Limb (tissue), 2 donors: ENCODE measurements around the gene DNMT3L.

Source experiments
- DNase-seq, 2 donors: peaks; one replicate each; pipeline ENCODE4 v3.0.0-alpha.2; 2016; ENCODE audit errors: extremely low spot score in 2 of 2

The DNMT3L gene

DNA sequence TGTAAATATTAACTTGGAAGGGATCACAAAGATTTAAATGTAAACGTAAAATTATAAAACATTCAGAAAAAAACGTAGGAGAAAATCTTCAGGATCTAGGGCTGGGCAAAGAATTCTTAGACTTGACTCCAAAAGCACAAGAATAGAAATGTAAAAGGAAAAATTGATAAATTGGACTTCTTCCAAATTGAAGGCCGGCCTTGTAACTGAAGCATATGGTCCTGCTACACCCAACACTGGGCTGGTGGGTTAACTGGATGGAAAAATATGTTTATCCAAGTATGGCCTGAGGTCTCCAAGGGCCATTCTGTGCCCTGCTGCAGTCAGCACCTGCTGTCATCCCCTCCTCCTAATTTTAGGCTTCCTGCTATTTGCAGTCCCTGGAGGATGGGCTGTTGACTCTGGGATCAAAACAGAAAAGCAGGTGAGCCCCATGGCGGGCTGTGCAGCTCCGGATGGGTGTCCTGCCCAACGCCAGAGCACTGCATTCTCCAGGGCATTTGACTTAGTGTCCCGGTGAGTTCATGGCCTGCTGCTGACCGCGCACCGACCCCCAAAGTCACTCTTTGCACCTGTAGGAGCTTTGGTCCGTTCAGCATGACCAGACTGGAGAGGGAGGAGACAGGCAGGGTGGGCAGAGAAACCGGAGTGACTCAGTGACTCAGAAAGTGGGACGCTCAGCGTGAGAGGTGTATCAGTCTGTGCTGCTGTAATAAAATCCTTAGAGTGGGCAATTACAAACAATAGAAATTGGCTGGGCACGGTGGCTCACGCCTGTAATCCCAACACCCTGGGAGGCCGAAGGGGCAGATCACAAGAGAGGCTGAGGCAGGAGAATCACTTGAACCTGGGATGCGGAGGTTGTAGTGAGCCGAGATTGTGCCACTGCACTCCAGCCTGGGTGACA, 17.9 kb upstream of the DNMT3L start:
- DNase-seq = no peak

DNA sequence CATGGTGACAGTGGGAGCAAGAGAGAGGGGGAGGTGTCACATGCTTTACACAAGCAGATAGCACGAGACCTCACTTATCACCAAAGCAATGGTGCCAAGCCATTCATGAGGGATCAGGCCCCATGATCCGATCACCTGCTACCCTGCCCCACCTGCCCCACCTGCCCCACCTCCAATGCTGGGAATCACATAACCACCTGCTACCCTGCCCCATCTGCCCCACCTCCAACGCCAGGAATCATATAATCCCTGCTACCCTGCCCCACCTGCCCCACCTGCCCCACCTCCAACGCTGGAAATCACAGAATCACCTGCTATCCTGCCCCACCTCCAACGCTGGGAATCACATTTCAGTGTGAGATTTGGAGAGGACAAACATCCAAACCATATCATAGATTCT, 13.3 kb upstream of the DNMT3L start:
- DNase-seq = no peak

DNA sequence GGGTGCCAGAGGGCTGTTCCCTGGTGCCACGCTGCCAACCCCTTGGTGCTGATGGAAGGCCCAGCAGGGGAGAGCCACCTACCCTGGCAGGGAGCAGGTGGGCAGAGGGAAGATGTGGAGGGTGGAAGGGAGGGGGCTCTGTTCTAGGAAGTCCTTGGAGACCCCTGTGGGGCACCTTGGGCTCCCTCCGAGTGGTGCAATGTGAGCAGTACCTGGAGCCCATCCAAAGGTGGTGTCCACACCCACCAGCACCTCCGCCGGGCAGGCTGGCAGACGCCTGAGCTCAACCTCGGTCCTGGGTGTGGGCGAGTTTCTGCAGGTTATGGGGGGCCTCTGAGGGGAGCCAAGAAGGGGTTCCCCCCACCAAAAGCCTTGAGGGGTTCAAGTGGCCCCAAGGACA, 11.3 kb upstream of the DNMT3L start:
- no peak for DNase-seq

GRCh38 chr21:44272284-44272858, 10.7 kb upstream of the DNMT3L start:
- no peak for DNase-seq

DNA sequence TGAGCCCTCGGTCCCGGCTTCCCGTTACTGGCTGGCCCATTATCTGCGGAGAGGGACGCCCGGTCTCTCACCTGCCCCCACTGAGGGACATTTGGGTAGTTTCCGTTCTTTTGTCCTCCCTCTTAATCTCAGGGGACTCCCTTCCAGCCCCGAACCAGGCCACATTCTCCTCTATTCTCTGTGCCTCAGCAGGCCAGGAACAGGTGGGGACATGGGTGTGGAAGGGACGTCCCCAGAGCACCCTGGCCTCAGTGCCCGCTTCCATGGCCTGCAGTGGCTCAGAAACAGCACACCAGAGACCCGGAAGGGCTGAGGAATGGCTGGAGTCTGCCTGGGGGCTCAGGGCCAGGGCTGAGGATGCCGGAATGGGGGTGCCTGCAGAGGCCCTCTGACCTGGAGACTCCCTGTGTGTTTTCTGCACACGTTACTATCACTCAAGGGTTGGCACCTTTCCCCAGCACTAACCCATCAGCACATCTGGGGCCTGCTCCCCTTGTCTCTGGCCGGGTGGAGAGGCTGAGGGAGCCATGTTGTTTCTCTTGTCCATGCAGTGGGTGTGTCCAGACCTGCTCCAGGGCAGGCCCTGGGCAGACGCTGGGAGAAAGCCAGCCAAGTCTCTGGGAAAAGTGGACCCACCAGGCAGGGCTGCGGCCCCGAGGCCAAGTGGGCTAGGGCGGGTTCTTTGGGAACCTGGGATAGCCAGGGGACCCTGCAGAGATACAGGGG, 10.0 kb upstream of the DNMT3L start:
- DNase-seq = no peak

- DNase-seq = no peak
These were observed 7.4 kb upstream of the DNMT3L start for GRCh38 chr21:44269090-44269489.

DNA sequence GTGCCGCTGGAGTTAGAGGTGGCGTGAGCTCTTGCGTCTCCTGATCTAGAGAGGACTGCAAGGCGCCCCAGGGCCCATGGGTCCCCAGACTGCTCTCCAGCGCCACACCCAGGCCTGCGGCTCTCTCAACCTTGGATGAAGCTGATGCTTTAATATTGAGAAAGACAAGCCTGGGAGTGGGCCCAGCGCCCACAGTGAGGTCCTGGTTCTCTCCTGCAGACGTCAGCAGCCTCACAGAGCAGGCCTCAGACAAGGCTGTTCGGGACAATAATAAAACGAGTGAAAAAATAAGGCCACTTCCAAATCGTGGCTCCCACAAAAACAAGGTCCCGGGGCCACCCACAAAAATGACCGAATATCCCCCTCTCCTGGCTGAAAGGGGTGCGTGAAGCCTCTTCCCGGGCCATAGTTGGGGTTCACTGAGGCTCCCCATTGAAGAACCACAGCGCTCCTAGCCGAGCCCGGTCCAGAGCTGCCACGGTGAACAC, 6.0 kb upstream of the DNMT3L start:
- DNase-seq = no peak

DNA sequence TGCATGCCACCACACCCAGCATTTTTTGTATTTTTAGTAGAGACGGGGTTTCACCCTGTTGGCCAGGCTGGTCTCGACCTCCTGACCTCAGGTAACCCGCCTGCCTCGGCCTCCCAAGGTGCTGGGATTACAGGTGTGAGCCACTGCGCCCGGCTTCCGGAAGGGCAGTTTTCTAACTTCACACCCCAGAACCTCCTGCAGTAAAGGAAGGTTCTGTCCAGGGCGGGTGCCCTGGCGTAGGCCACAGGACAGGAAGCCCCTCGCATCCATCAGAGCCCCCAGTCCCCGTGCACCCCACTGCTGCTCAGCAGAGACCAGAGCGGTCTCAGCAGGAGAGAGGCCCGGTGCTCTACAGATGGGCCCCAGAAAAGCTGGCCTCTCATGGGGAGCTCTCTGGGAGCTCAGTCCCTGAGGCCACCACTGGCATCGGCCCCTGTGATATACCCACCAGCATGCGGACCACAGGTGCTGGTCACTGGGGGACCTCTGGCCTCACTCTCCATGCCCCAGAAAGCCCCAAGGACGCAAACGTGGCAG, 4.1 kb upstream of the DNMT3L start:
- no peak for DNase-seq

DNA sequence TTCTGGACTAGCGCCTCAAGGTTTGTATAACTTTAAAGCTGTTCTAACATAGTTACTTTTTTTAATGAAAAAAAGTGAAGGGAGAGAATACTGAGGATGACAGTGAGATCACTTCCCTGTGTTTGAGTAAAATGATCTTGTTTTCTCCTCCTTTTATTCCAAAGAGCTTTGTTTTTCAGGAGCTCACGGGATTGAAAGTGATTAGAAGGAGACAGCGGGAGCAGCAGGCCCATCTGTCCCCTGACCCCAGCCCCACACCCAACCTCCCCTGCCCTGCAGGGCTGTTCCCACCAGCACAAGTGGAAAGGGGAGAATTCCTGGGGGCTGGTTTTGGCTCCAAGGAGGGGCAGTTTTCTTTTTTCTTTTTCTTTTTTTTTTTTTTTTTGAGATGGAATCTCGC, 2.1 kb upstream of the DNMT3L start:
- no peak for DNase-seq

DNA sequence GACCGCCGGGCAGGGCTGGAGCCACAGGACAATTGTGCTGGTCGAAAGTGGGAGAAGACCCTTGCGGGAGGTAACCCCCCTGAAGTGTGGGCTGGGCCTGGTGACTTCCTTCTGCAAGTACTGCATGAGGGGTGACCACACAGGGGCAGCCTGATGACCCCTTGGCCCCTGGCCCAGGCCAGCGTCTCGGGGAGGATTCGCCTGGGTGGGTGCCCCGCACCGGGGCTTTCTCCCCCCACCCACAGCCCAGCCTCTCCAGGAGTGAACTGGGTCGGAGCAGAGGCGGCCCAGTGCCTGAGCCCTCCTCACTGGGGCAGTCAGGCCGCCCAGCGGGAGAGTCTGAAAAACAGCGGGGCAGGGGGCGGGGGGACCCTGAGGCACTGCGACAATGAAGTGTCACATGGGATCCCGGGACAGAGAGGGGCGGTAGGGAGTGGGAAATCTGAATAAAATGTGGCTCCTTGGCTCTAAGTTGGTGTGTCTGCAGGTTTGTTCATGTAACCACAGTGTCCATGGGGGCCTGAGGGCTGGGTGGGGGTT, 1.6 kb upstream of the DNMT3L start:
- no peak for DNase-seq

DNA sequence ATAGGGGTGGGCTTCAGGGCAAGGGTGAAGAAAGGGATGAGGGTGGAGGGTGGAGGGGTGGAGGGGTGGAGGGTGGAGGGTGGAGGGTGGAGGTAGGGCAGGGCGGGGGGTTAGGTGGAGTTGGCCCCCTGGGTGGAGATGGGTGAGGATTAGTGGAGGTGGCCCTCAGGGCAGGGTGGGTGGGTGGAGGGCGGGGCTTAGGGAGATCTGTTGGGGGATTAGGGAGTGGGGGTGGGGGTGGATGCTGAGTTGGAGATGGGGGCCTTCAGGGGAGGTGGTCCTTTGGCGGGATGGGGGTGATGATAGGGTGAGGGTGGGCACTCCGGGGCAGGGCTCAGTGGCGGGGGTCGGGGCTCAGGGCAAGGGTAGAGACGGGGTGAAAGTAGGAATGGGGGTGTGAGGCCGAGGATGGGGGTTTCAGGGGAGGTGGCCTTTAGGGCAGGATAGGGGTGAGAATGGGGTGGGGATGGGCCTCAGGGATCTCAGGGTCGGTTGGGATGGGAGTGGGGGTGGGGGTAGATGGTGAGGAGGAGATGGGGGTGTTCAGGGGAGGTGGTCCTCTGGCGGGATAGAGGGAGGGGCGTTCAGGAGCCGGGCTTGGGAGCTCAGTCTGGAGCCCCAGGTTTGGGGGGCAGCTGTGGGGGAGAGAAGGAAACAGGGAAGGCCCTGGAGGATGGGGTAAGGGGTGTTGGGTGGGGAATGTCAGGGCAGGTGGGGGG, 800 bp upstream of the DNMT3L start:
- no peak for DNase-seq

GRCh38 chr21:44260791-44261631, 686 bp downstream of the DNMT3L start:
- no peak for DNase-seq

DNA sequence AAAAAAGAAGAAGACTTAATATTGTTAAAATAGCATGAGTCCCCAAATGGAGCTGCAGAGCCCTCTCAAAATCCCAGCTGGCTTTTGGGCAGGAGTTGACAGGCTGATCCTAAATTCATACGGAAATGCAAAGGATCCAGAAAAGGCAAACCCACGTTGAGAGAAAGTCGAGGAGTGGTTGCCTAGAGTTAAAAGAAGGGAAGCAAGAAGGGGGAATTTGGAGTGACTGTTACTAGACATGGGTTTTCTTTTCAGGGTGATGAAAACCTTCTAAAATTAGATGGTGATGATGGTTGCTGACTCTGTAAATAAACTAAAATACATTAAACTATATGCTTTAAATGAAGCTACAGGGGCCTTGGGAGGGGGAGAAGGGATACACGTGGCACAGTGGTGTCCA, 1.6 kb downstream of the DNMT3L start:
- no peak for DNase-seq

DNA sequence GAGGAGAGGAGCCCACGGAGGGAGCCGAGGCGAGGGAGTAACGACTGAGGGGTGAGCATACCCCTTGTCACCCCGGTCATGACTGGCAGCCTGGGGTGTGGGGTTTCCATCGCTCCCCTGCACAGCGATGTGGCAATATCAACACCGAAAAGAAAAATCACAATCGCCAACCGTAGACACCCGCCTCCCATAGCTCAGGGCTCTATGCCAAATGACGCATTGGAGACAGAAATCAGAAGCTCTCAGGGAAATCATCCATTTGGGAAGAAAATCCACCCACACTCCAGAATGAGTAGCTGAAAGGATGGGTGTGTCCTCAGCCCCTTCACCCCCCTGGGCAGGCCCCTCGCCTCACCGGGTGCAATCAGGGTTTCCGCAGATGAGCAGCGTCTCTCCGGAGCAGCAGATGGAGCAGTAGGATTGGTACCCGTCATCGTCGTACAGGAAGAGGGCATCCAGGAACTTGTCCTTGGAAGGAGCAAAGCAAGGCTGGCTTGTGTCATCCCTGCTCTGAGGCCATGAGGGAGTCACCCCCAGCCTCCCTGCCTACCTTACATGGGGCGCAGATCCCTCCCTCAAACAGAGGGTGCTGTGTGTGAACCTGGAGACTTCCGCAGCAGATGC, 2.5 kb downstream of the DNMT3L start:
- DNase-seq = no peak

- DNase-seq = no peak
These were observed 3.5 kb downstream of the DNMT3L start for GRCh38 chr21:44258056-44258725.

- DNase-seq = no peak
These were observed 6.2 kb downstream of the DNMT3L start for GRCh38 chr21:44255511-44255981.

GRCh38 chr21:44253832-44254710, 7.6 kb downstream of the DNMT3L start:
- no peak for DNase-seq
